HepG2 (cell line): ENCODE measurements around the gene ATP5F1E. TPM values are rescaled to one million over a fixed set of nuclear protein-coding genes. Genes with fewer than 3 reads are reported as not detected.

Experiments
- CAMTA2 ChIP-seq: sonication (generic); formaldehyde crosslinking; IDR thresholded peaks from 2 replicates; pipeline ENCODE4 v1.4.0; 2020; ENCODE audit warnings: mild to moderate bottlenecking, missing genetic modification reagents, borderline replicate concordance
- CBX2 ChIP-seq, 2 experiments: fragments of 200-600 bp in 1 of 2; sonication (generic); formaldehyde crosslinking in 1 of 2; IDR thresholded peaks; 2 replicates each; pipeline versions ENCODE4 v1.7.0 to v1.8.1; 2018 to 2022; ENCODE audit warnings: low read depth in 2 of 2, low read length in 1 of 2, mild to moderate bottlenecking in 1 of 2, missing genetic modification reagents in 1 of 2
- DNMT1 ChIP-seq: sonication (generic); formaldehyde crosslinking; IDR thresholded peaks from 2 replicates; pipeline ENCODE4 v1.5.1; 2020; ENCODE audit warnings: mild to moderate bottlenecking, missing genetic modification reagents
- E2F2 ChIP-seq: sonication (generic); formaldehyde crosslinking; IDR thresholded peaks from 2 replicates; pipeline ENCODE4 v1.4.0; 2020; ENCODE audit warnings: missing genetic modification reagents, borderline replicate concordance
- HMGXB3 ChIP-seq: sonication (generic); formaldehyde crosslinking; IDR thresholded peaks from 2 replicates; pipeline ENCODE4 v1.4.0; 2020; ENCODE audit warnings: missing genetic modification reagents, borderline replicate concordance
- ISX ChIP-seq: sonication (generic); formaldehyde crosslinking; conservative IDR thresholded peaks from 2 replicates; pipeline ENCODE4 v1.5.0; 2020; ENCODE audit warnings: missing genetic modification reagents
- MIXL1 ChIP-seq: IDR thresholded peaks from 2 replicates; pipeline ENCODE4 v1.6.1; 2016
- ZBED4 ChIP-seq: sonication (generic); formaldehyde crosslinking; IDR thresholded peaks from 2 replicates; pipeline ENCODE4 v1.4.0; 2020; ENCODE audit warnings: missing genetic modification reagents, borderline replicate concordance
- ZBTB3 ChIP-seq: sonication (generic); formaldehyde crosslinking; IDR thresholded peaks from 2 replicates; pipeline ENCODE4 v1.4.0; 2020; ENCODE audit warnings: low read depth, mild to moderate bottlenecking, moderate library complexity, missing genetic modification reagents, borderline replicate concordance
- ZNF260 ChIP-seq: sonication (generic); formaldehyde crosslinking; IDR thresholded peaks from 2 replicates; pipeline ENCODE4 v1.4.0; 2020; ENCODE audit warnings: missing genetic modification reagents, low read depth, mild to moderate bottlenecking, borderline replicate concordance
- ZNF280B ChIP-seq: sonication (generic); formaldehyde crosslinking; IDR thresholded peaks from 2 replicates; pipeline ENCODE4 v1.5.0; 2020; ENCODE audit warnings: missing genetic modification reagents, mild to moderate bottlenecking, borderline replicate concordance
- ZNF34 ChIP-seq: sonication (generic); formaldehyde crosslinking; IDR thresholded peaks from 2 replicates; pipeline ENCODE4 v1.4.0; 2020; ENCODE audit warnings: mild to moderate bottlenecking, missing genetic modification reagents, borderline replicate concordance
- ZXDC ChIP-seq: sonication (generic); formaldehyde crosslinking; IDR thresholded peaks from 2 replicates; pipeline ENCODE4 v1.5.0; 2020; ENCODE audit warnings: mild to moderate bottlenecking, missing genetic modification reagents
- polyA plus RNA-seq, 8 experiments: library from polyadenylated mRNA; depleted of rRNA in 3 of 8; stranded (reverse) in 7 of 8; unstranded in 1 of 8; fragments of >200 nt; fragmentation: Illumina TruSeq in 4 of 8; extraction: Trizol in 4 of 8; gene quantifications; 2 replicates each; pipeline versions ENCODE4 v1.2.1 to v1.2.3, GENCODE V29; 2011 to 2016; ENCODE audit warnings: low read depth in 4 of 8, missing spikeins in 1 of 8, mixed read lengths in 1 of 8; ENCODE audit not compliant: insufficient read depth in 1 of 8
- total RNA-seq, 5 experiments: library from RNA; depleted of rRNA; stranded (reverse); fragments of >200 nt; fragmentation: Illumina TruSeq; extraction: Trizol; gene quantifications; 2 replicates each; pipeline ENCODE4 v1.2.3, GENCODE V29; 2016; ENCODE audit warnings: low read depth in 1 of 5

ATP5F1E gene
- total and polyA plus RNA-seq, 2 of the 13 experiments (the other 11 are each of a cell fraction or from before 2014, with no cell fraction given), result 121 to 134 TPM

GRCh38 chr20:59004763-59005522 lies 27.2 kb downstream of the ATP5F1E start (continued):
- TF ChIP-seq ZXDC, result no peak
- no peak for TF ChIP-seq ZBTB3 (CRISPR knock-in tag)
- TF ChIP-seq DNMT1 (CRISPR knock-in tag), result no peak
- no peak for TF ChIP-seq ZNF34
- no peak for TF ChIP-seq E2F2 (CRISPR knock-in tag)
- TF ChIP-seq ZNF280B (CRISPR knock-in tag), result no peak
- no peak for TF ChIP-seq MIXL1 (CRISPR knock-in tag)
- TF ChIP-seq ZNF260 (CRISPR knock-in tag), result no peak
- TF ChIP-seq HMGXB3, result no peak
- TF ChIP-seq ZBED4 (CRISPR knock-in tag), result peak; percentile 63; the same call in 1 of the 2 replicates
- TF ChIP-seq CBX2 (IDR thresholded peaks at IDR 0.05; ENCODE audit: low read depth, low read length), result no peak
- TF ChIP-seq CBX2 (CRISPR knock-in tag; IDR thresholded peaks at IDR 0.05; ENCODE audit: low read depth), result no peak
- no peak for TF ChIP-seq ISX (CRISPR knock-in tag)
- TF ChIP-seq CAMTA2 (CRISPR knock-in tag), result 0 out of 2 replicates have a peak, but pooled peaks have one; percentile 33
